Natural killer cell (primary cell): ENCODE results near the gene CLDN12. TPM values are rescaled to one million over a fixed set of nuclear protein-coding genes. Genes with fewer than 3 reads are reported as not detected.
A peak's percentile ranks its signal among the peaks of the same experiment; 100 is the strongest.

Source experiments
- ATAC-seq, 3 donors: fragments of 150-1000 bp in 2 of 3; fragments of 200-7000 bp in 1 of 3; cut with Tn5 transposase; 1 replicate in 1 of 3; 2 replicates in 2 of 3; pipeline ENCODE4 v1.10.0; 2021; ENCODE audit warnings: mild to moderate bottlenecking in 2 of 3, moderate library complexity in 2 of 3
- DNase-seq, 2 donors: peaks; one replicate each; pipeline versions ENCODE4 v3.0.0 to v3.0.0-alpha.2; 2013 to 2021; ENCODE audit warnings: mixed read lengths in 1 of 2
- H3K27ac ChIP-seq: one replicate; pipeline ENCODE4 v1.5.1; 2013; ENCODE audit warnings: mild to moderate bottlenecking, low read length
- H3K27me3 ChIP-seq: one replicate; pipeline ENCODE4 v1.6.1; 2013; ENCODE audit warnings: low read length; ENCODE audit not compliant: control insufficient read depth, insufficient read depth
- H3K36me3 ChIP-seq: one replicate; pipeline ENCODE4 v1.6.1; 2013; ENCODE audit warnings: low read length; ENCODE audit not compliant: control insufficient read depth, insufficient read depth
- H3K4me1 ChIP-seq: one replicate; pipeline ENCODE4 v1.6.1; 2013; ENCODE audit warnings: low read length; ENCODE audit not compliant: control insufficient read depth, insufficient read depth
- H3K4me3 ChIP-seq: one replicate; pipeline ENCODE4 v1.5.1; 2013; ENCODE audit warnings: low read length
- H3K9me3 ChIP-seq: one replicate; pipeline ENCODE4 v1.6.1; 2013; ENCODE audit warnings: low read length; ENCODE audit not compliant: control insufficient read depth, insufficient read depth
- H3K27ac Mint-ChIP-seq, 2 donors: one replicate each; pipeline ENCODE4 v1.8.0; 2022; ENCODE audit warnings: mild to moderate bottlenecking in 2 of 2, mixed read lengths in 2 of 2, moderate library complexity in 1 of 2
- H3K27me3 Mint-ChIP-seq, 2 donors: one replicate each; pipeline ENCODE4 v1.8.0; 2022; ENCODE audit warnings: low read depth in 2 of 2, mixed read lengths in 2 of 2
- H3K36me3 Mint-ChIP-seq: one replicate; pipeline ENCODE4 v1.8.0; 2022; ENCODE audit warnings: mixed read lengths
- H3K4me1 Mint-ChIP-seq, 2 donors: one replicate each; pipeline ENCODE4 v1.8.0; 2022; ENCODE audit warnings: mixed read lengths in 2 of 2
- H3K4me3 Mint-ChIP-seq: one replicate; pipeline ENCODE4 v1.8.0; 2022; ENCODE audit warnings: mild to moderate bottlenecking, moderate library complexity, mixed read lengths
- H3K9me3 Mint-ChIP-seq, 2 donors: one replicate each; pipeline ENCODE4 v1.8.0; 2022; ENCODE audit warnings: mixed read lengths in 2 of 2
- CTCF ChIP-seq: fragments of 200-600 bp; IDR thresholded peaks from one replicate; pipeline ENCODE4 v1.8.0; 2022; ENCODE audit warnings: antibody characterized with exemption
- WGBS: methylation state at CpG from one replicate; pipeline ENCODE4 v1.1.7; 2013; ENCODE audit warnings: missing lambda C conversion rate; ENCODE audit not compliant: insufficient coverage; 5-methylcytosine and 5-hydroxymethylcytosine counted together
- intact Hi-C: fragments of 100-400 bp; cut with micrococcal nuclease; formaldehyde crosslinking; loops from one replicate; pipeline ENCODE4 v1.14.2; 2022
- total RNA-seq, 4 donors: library from RNA; stranded (reverse); fragments of 120-200 nt in 1 of 4; gene quantifications; one replicate each; pipeline versions ENCODE4 v1.2.3 to v1.2.4, GENCODE V29; 2013 to 2022

CLDN12 gene
- total RNA-seq, 3 donors from 2014 or later (not counting 1 experiment from before 2014, with no cell fraction given): 0.68 to 0.86 (median 0.71) TPM

DNA sequence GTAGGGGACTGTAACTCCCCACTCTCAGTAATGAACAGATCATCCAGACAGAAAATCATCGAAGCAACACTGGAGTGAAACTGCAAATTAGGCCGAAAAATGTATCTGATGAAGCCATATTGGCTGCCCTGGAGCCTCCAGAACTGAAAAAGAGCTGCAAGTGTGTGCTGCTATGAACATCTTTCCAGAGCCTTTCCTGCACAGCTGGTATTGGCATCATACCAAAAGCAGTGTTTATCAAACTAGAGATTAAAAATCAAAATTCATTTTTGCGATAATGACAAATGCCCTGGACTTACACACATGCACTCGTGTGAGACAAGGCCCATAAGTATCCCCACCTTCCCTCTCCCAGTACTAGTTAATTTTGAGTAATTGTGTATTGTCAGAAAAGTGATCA is 6.8 kb upstream of the CLDN12 start:
- Histone ChIP-seq H3K27ac (no peak overlapping the region), H3K4me3 (no peak overlapping the region), H3K9me3 (peaks cover 8% of the 10 kb centered on the region), H3K27me3 (no peaks in the 10 kb centered on the region), H3K4me1 (no peaks in the 10 kb centered on the region), H3K36me3 (no peaks in the 10 kb centered on the region)
- Mint-ChIP-seq H3K27me3 (no peaks in the 10 kb centered on the region), H3K36me3 (peaks cover 14% of the 10 kb centered on the region), H3K4me1 (no peaks in the 10 kb centered on the region), H3K4me3 (no peak overlapping the region), H3K27ac (no peak overlapping the region), H3K9me3 (peaks cover 2 to 17% of the 10 kb centered on the region in 2 donors)
- 98% methylated on average over 2 of the region's 4 CpGs for WGBS
- ATAC-seq (no peak), DNase-seq (no peak)
- intact Hi-C loops: no loop called here
- no peak for TF ChIP-seq CTCF

DNA sequence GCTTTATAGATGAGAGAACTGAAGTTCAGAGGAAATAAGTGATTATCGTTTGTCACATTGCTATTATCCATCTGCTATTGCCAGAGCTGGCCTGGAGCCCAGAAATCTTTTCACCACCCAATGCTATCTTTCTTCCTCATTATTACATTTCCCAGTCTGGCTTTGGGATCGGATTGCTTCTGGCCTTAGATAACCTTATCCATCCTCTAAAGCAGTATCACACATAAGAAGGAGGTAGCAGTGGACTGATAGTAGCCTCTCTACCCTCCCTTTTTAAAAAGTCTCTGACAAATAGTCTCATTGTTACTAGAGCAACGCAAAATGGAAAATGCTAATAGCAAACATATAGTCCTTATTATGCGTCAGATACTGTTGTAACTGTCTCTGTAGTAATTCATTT is 1.3 kb upstream of the CLDN12 start:
- Histone ChIP-seq H3K36me3 (no peaks in the 10 kb centered on the region), H3K27ac (no peak overlapping the region), H3K9me3 (peaks cover 4% of the 10 kb centered on the region), H3K4me1 (peaks cover 10% of the 10 kb centered on the region), H3K4me3 (no peak overlapping the region), H3K27me3 (no peaks in the 10 kb centered on the region)
- DNase-seq (no peak), ATAC-seq (no peak)
- WGBS: 50% methylated on average over 2 of the region's 4 CpGs
- Mint-ChIP-seq H3K4me1 (peaks cover 16 to 19% of the 10 kb centered on the region in 2 donors), H3K4me3 (no peak overlapping the region), H3K36me3 (peaks cover 7% of the 10 kb centered on the region), H3K27me3 (no peaks in the 10 kb centered on the region), H3K27ac (peak overlapping the region; percentile 92 to 96), H3K9me3 (peaks cover 2 to 10% of the 10 kb centered on the region in 2 donors)
- no peak for TF ChIP-seq CTCF
- intact Hi-C loops: loop anchor here (2.0 kb wide), 1 partner anchor 157 kb away; the partner anchor contains the start of gene CFAP69

- Histone ChIP-seq H3K27ac (peak overlapping the region; percentile 53), H3K36me3 (no peaks in the 10 kb centered on the region), H3K27me3 (no peaks in the 10 kb centered on the region), H3K4me1 (peaks cover 10% of the 10 kb centered on the region), H3K9me3 (peaks cover 4% of the 10 kb centered on the region), H3K4me3 (peak overlapping the region; percentile 63)
- no peaks in the 10 kb centered on the region for H3K27me3 Mint-ChIP-seq
- ATAC-seq (no peak), DNase-seq (no peak)
- peak overlapping the region; percentile 93 for H3K4me3 Mint-ChIP-seq
- no peak for TF ChIP-seq CTCF
- H3K36me3 Mint-ChIP-seq: peaks cover 7% of the 10 kb centered on the region
- intact Hi-C loops: loop anchor here (2.0 kb wide), 1 partner anchor 158 kb away; the partner anchor contains the start of gene CFAP69
- H3K27ac Mint-ChIP-seq: peak overlapping the region; percentile 92 to 96
- peaks cover 16 to 19% of the 10 kb centered on the region in 2 donors for H3K4me1 Mint-ChIP-seq
- WGBS: 38% methylated on average over 1 of the region's 1 CpG
- H3K9me3 Mint-ChIP-seq: peaks cover 2 to 10% of the 10 kb centered on the region in 2 donors
These were observed 482 bp upstream of the CLDN12 start for GRCh38 chr7:90402785-90403173.

DNA sequence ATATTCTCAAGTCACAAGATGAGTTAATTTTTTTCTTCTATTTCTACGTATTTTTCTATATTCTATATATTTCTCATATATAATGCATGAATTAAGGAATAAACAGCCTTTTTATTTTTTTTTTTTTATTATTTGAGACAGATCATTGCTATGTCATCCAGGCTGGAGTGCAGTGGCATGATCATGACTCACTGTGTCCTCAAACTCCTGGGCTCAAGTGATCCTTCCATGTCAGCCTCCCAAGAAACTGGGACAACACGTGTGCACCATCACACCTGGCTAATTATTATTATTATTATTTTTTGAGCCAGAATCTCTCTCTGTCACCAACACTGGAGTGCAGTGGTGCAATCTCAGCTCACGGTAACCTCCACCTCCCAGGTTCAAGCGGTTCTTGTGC is 1.5 kb downstream of the CLDN12 start:
- intact Hi-C loops: loop anchor here (1.0 kb wide), 1 partner anchor 58 kb away; the partner anchor contains the start of gene GTPBP10
- peaks cover 0 to 3% of the 10 kb centered on the region in 2 donors for H3K9me3 Mint-ChIP-seq

More for the DNA sequence above, 1.5 kb downstream of the CLDN12 start:
- Mint-ChIP-seq H3K36me3 (no peaks in the 10 kb centered on the region), H3K4me1 (peaks cover 16 to 19% of the 10 kb centered on the region in 2 donors), H3K27ac (no peak overlapping the region), H3K4me3 (peak overlapping the region; percentile 93), H3K27me3 (no peaks in the 10 kb centered on the region)
- no peaks in the 10 kb centered on the region for H3K9me3 ChIP-seq
- H3K27me3 ChIP-seq: no peaks in the 10 kb centered on the region
- WGBS: 100% methylated on average over 3 of the region's 4 CpGs
- no peak for DNase-seq
- ATAC-seq: no peak
- no peak overlapping the region for H3K4me3 ChIP-seq
- no peak overlapping the region for H3K27ac ChIP-seq
- peaks cover 10% of the 10 kb centered on the region for H3K4me1 ChIP-seq
- TF ChIP-seq CTCF: no peak
- no peaks in the 10 kb centered on the region for H3K36me3 ChIP-seq
